GM21619 (cell line): ENCODE measurements around the gene HAL.

Source experiments
- ATAC-seq: cut with Tn5 transposase; IDR thresholded peaks from one replicate; pipeline ENCODE4 v1.9.1; 2021; ENCODE audit not compliant: unreplicated experiment

Gene HAL

DNA sequence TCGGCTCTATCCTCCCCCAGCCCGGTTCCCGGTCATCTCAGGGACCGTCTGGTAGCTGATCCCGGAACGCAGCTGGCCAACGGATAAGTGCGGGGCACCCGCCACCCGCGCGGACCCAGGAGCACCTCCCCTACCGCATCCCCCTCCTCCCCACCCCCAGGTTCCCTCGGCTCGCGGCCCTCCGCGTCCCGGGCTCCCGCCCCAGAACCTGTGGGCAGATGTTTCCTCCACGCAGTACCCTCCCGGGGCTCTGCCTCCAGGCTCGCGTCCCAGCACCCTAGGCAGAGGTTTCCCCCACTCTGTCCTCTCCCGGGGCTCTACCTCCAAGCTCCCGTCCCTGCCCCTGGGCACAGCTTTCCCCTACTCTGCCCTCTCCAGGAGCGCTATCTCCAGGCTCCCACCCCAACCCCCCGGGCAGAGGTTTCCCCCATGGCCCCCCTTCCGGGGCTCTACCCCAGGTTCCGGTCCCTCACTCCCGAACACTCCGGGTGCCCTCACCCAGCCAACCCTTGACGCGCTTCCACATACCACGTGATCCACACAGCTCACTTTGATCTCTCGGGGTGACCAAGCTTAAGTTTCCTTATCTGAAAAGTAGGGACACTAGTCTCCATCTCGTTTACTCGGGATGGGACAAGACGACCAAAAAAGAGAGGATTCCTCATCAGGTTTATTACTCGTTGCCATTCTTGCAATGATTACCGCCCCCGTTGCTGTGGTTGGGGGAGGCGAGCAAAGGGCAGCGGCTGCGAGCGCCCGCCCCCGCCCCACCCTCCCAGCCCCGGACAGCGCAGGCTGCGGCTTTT lies 53.4 kb downstream of the HAL start, which contains the start of gene CCDC38:
Gene CCDC38, minus strand, starts transcription at position 91 of the 806 bp plus-strand sequence. CDS start 6,105 bp downstream, outside the sequence.
- peak; percentile 99 for ATAC-seq

GRCh38 chr12:95942101-95942523 lies 54.0 kb downstream of the HAL start:
- no peak for ATAC-seq

DNA sequence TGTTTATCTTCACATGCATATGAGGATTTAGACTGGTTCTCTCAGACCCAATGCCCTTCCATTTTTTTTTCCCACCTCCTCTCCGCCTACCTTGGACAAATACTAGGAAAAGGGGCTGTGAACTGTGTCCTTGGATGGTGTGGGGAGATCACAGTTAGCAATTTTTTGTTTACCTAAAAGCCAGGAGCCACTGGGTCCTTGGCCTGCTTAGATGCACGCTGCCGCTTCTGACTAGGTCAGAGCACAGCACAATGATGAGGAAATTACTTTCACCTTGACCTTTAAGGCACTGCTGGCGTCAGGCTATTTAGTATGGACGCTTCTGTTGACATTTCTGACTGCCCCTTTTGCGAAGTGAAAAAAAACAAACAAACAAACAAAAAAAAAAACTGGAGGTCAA lies 55.6 kb downstream of the HAL start:
- ATAC-seq, result no peak
